Right ventricle myocardium superior (tissue), 1 donor: Measurements from ENCODE around the gene ACTL7A. TPM values are rescaled to one million over a fixed set of nuclear protein-coding genes. Genes with fewer than 3 reads are reported as not detected.
A peak's percentile ranks its signal among the peaks of the same experiment; 100 is the strongest.
"Not testable (repeated sequence)": the region's sequence is repeated elsewhere in the genome, so short reads cannot be mapped to it uniquely, and the experiment has no call there.

ENCODE experiments used
- ATAC-seq: fragments of 200-7000 bp; cut with Tn5 transposase; one replicate; pipeline ENCODE4 v1.9.1; 2020; ENCODE audit warnings: mild to moderate bottlenecking; ENCODE audit not compliant: poor library complexity
- DNase-seq: peaks from one replicate; pipeline ENCODE4 v3.0.0-alpha.2; 2020
- intact Hi-C: fragments of 100-400 bp; cut with DNase I; formaldehyde crosslinking; loops from one replicate; pipeline ENCODE4 v1.11.2; 2022
- total RNA-seq: library from RNA; stranded (reverse); fragmentation: NEBNext Ultra II Directional; extraction: Animal tissue kit (Norgen Biotek cat#: 25700); gene quantifications from one replicate; pipeline ENCODE4 v1.2.1, GENCODE V29; 2021
- donor health status: DM: no; HTN: yes; CAD: no; lungs with severe emphysema.

ACTL7A gene
- total RNA-seq, 1 donor from 2014 or later = not detected

- ATAC-seq = no peak
- DNase-seq = no peak
- intact Hi-C loops = no loop called here
Measured at GRCh38 chr9:108844856-108845255, 17.2 kb upstream of the ACTL7A start.

GRCh38 chr9:108845507-108845906 is 16.6 kb upstream of the ACTL7A start:
- ATAC-seq (no peak), DNase-seq (no peak)
- intact Hi-C loops = no loop called here

GRCh38 chr9:108845947-108846346 is 16.1 kb upstream of the ACTL7A start:
- no peak for DNase-seq
- no peak for ATAC-seq
- intact Hi-C loops = no loop called here

GRCh38 chr9:108848296-108848695 is 13.8 kb upstream of the ACTL7A start:
- DNase-seq, intact Hi-C loops, ATAC-seq: not testable (repeated sequence)

- DNase-seq (no peak), ATAC-seq (peak; percentile 51)
- intact Hi-C loops = no loop called here
Measured at GRCh38 chr9:108850293-108850897, 11.7 kb upstream of the ACTL7A start.

GRCh38 chr9:108851138-108851537 is 10.9 kb upstream of the ACTL7A start:
- ATAC-seq (no peak), DNase-seq (no peak)
- intact Hi-C loops = no loop called here

GRCh38 chr9:108852079-108852478 is 10.0 kb upstream of the ACTL7A start:
- ATAC-seq = no peak
- intact Hi-C loops = no loop called here
- DNase-seq = no peak

- intact Hi-C loops = no loop called here
- ATAC-seq (no peak), DNase-seq (no peak)
Measured at GRCh38 chr9:108854094-108854493, 8.0 kb upstream of the ACTL7A start.

GRCh38 chr9:108854641-108855528 is 7.2 kb upstream of the ACTL7A start:
- ATAC-seq (no peak), DNase-seq (no peak)
- intact Hi-C loops = no loop called here

- DNase-seq (no peak), ATAC-seq (no peak)
- intact Hi-C loops = no loop called here
Measured at GRCh38 chr9:108855529-108855886, 6.6 kb upstream of the ACTL7A start.

- ATAC-seq = no peak
- intact Hi-C loops = no loop called here
- no peak for DNase-seq
Measured at GRCh38 chr9:108855888-108856287, 6.2 kb upstream of the ACTL7A start, which contains the start of gene ACTL7B. Gene ACTL7B (minus strand): TSS chr9:108855986. CDS start chr9:108855930, 56 bp downstream.

- DNase-seq = no peak
- intact Hi-C loops = no loop called here
- ATAC-seq = no peak
Measured at GRCh38 chr9:108857572-108857971, 4.5 kb upstream of the ACTL7A start.

- intact Hi-C loops = no loop called here
- DNase-seq (no peak), ATAC-seq (no peak)
Measured at GRCh38 chr9:108859459-108860114, 2.5 kb upstream of the ACTL7A start.

- ATAC-seq (no peak), DNase-seq (no peak)
- intact Hi-C loops = no loop called here
Measured at GRCh38 chr9:108860354-108860753, 1.7 kb upstream of the ACTL7A start.

GRCh38 chr9:108860764-108861163 is 1.3 kb upstream of the ACTL7A start:
- no peak for DNase-seq
- no peak for ATAC-seq
- intact Hi-C loops = no loop called here

GRCh38 chr9:108861464-108861863 is 602 bp upstream of the ACTL7A start:
- intact Hi-C loops = no loop called here
- ATAC-seq (no peak), DNase-seq (no peak)

GRCh38 chr9:108863891-108864290 is 1.8 kb downstream of the ACTL7A start:
- DNase-seq = no peak
- ATAC-seq = no peak
- intact Hi-C loops = no loop called here

GRCh38 chr9:108864446-108864845 is 2.4 kb downstream of the ACTL7A start:
- DNase-seq (no peak), ATAC-seq (no peak)
- intact Hi-C loops = no loop called here

GRCh38 chr9:108865037-108865436 is 3.0 kb downstream of the ACTL7A start:
- no peak for DNase-seq
- intact Hi-C loops = no loop called here
- ATAC-seq = peak; percentile 29

GRCh38 chr9:108866001-108866420 is 3.9 kb downstream of the ACTL7A start:
- ATAC-seq = peak; percentile 71
- no peak for DNase-seq
- intact Hi-C loops = no loop called here
